Measurements from ENCODE around the gene RRP1B. TPM values are rescaled to one million over a fixed set of nuclear protein-coding genes. Genes with fewer than 3 reads are reported as not detected.

RRP1B gene
- total RNA-seq, 1 experiment from 2014 or later: 21.7 TPM

DNA sequence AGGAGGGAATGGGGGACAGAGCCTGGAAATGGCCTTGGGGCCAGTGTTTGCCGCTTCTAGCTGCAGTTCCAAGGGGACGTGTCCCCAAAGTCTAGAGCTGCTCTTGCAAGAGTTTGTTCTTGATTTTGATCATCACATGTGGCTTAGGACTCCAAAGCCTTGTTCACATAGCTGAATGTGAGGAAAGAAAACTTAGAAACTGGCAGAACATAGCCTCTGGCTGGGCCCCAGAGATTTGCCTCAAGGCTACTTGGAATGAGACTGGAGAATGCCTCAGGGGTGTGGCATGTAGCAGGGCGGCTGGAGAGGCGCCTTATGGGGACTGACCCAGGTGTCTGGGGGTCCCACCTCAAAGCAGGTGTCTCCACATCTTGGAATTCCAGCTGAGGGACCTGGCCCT is 61.8 kb downstream of the RRP1B start:
- no peak for DNase-seq (ENCODE audit: low spot score)

DNA sequence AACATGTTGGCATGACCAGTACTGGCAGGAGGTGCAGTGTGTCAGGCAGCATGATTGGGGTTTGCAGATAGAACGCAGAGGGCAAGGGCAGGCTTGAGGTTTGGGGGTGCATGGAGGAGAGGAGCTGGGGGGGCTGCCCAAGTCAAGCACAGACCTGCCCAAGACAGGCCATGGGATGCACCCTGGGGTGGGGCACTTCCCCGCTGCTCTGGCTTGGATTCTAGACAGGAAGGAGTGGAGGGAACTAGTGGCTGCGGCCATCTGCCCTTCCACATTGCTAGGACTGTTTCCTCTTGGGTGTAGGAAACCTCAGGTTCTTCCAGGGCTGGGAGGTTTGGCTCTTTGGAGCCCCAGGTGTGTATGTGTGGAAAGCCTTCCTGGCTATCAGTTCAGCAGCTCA is 62.6 kb downstream of the RRP1B start:
- DNase-seq (ENCODE audit: low spot score): no peak

- DNase-seq (ENCODE audit: low spot score): no peak
These were observed 64.3 kb downstream of the RRP1B start for GRCh38 chr21:43723648-43724047.

- DNase-seq (ENCODE audit: low spot score): no peak
These were observed 67.5 kb downstream of the RRP1B start for GRCh38 chr21:43726686-43727518.

- no peak for DNase-seq (ENCODE audit: low spot score)
These were observed 68.3 kb downstream of the RRP1B start for GRCh38 chr21:43727519-43728153.

DNA sequence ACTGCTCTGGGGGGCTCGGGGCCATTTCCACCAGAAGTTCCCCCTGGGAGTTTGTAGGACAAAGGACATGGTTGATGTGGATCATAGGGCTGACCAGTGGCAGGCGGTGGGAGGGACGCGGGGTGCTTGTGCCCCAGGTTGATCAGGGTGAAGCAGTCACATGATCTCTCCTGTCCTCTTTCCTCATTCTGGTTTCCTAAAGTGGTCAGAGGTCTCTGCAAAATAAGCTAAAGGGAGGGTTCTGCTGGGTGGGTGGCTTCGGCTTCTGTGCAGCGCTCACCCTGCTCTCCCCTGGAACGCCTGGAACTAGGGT is 68.8 kb downstream of the RRP1B start:
- no peak for DNase-seq (ENCODE audit: low spot score)

DNA sequence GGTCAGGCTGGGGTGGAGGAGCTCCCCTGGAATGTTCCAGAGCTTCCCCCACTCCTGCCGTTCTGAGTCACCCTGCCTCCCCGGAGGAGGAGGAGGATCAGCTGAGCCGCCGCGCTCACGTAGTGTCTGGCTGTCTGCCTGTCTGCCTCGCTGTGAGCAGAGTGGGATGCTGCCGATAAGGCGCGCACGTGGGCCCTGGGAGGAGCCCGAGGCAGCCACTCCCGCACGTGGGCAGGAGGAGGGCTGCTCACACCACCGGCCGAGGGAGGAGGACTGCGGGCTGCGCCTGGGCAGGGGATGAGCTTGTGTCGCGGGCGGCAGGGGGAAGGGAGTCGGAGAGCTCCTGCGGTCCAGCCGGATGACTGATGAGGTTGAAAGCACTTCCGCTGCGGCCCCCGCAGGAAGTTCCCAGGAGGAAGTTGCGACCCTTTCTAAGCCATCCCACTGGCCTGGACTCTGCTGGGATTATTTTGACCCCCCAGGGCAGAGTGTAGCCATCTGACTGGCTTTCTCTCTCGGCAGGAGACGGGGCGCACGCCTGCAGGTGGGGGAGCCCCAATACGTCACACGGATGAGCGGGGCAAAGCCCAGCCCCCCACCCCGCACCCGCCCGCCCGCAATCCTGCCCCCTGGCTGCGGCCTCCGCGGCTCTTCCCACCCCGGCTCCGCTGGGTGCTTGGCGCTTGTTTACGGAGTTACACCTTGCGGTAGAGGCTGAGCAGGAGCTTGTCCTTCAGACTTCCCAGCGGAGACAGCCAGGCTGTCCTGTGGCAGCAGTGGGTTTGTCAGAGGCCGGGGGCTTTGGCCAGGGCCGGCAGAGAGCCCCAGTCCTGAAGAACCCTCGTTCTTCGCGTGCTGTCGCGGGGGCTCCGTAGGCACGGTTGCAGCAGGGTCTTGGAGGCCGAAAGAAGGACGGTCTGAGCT is 69.4 kb downstream of the RRP1B start:
- peak; percentile 98 for DNase-seq (ENCODE audit: low spot score)

- no peak for DNase-seq (ENCODE audit: low spot score)
These were observed 72.1 kb downstream of the RRP1B start for GRCh38 chr21:43731476-43731875.

DNA sequence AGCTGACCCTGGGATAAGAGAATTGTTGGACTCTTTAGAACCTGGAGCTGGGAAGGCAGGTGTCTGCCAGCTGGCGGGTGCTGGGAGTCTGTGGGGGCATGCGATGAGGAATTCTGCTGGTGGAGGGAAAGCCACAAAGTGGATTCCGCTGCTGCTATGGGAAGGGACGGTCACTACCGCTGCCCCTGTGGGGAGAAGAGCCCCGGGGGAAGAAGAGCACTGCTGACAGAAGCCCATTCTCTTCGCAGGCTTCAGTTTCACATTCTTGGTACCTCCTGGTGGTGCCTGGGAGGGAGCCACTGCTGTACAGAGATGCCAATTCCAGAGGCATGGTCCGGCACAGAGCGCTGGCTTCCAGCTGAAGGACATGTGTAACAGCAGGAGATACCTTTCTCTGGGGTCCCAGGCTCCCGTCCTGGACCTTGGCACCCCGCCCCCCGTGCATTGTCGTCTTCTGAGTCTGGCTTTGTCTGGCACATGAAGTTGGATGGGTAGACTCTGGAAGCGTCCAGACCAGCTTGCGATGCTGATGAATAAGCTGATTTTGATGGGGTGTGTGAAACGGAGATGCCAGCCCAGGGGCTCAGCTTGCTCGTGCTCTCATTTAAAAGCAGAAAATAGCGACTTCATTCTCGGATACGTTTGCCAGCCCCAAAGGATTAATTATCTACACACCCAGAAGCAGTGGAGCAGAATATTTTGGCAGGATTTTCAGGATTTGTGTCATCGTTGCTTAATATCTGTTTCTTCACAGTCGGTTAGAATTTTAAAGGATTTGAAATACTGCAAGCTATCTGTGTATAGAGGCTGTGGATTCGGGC is 72.7 kb downstream of the RRP1B start:
- no peak for DNase-seq (ENCODE audit: low spot score)

DNA sequence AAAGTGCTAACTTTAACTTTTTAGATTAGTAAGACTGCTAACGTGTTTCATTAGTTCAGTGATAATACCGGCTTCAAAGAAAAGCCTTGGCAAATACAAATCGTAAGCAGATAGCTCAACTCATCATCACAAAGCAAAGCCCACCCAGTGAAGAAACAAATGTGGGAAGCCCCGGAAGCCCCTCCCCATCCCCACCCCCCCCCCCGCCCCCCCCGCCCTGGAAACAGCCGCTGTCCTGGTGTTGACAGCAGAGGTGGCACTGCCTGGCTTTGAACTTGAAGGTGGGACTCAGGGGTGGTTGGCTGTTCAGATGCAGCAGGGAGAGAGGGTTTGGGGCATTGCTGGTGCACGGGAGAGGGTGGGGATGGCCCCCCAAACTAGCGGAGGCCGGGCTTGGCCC is 73.7 kb downstream of the RRP1B start:
- no peak for DNase-seq (ENCODE audit: low spot score)

DNA sequence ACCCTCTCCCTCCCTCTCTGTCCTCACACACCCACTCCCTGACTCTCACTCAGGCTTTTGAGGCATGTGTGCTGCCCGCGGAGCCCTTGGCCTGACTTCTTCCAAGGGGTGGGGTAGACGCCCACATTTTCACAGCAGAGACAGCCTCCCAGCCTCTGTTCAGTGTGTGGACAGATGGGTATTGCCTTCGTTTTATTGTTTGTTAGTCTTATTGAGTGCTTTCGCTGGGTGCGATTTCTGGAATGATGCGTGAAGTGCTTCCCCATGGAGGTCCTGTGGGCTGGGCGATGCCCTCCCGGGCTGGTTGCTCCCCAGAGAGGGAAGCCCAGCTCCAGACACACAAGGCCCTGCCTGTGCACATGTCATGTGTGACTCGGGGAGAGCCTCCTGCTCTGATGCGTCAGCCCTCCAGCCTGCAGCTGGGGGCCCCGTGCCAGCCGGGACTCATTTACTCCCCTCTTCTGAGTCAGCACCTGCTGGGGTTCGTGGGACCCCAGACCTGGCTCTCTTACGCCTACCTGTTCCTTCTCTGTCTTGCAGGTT is 74.2 kb downstream of the RRP1B start:
- no peak for DNase-seq (ENCODE audit: low spot score)

GRCh38 chr21:43734131-43734927 is 75.0 kb downstream of the RRP1B start:
- DNase-seq (ENCODE audit: low spot score): no peak

GRCh38 chr21:43734928-43735229 is 75.5 kb downstream of the RRP1B start:
- no peak for DNase-seq (ENCODE audit: low spot score)

- DNase-seq (ENCODE audit: low spot score): no peak
These were observed 76.1 kb downstream of the RRP1B start for GRCh38 chr21:43735236-43736091.

- DNase-seq (ENCODE audit: low spot score): no peak
These were observed 77.0 kb downstream of the RRP1B start for GRCh38 chr21:43736224-43736883.

DNA sequence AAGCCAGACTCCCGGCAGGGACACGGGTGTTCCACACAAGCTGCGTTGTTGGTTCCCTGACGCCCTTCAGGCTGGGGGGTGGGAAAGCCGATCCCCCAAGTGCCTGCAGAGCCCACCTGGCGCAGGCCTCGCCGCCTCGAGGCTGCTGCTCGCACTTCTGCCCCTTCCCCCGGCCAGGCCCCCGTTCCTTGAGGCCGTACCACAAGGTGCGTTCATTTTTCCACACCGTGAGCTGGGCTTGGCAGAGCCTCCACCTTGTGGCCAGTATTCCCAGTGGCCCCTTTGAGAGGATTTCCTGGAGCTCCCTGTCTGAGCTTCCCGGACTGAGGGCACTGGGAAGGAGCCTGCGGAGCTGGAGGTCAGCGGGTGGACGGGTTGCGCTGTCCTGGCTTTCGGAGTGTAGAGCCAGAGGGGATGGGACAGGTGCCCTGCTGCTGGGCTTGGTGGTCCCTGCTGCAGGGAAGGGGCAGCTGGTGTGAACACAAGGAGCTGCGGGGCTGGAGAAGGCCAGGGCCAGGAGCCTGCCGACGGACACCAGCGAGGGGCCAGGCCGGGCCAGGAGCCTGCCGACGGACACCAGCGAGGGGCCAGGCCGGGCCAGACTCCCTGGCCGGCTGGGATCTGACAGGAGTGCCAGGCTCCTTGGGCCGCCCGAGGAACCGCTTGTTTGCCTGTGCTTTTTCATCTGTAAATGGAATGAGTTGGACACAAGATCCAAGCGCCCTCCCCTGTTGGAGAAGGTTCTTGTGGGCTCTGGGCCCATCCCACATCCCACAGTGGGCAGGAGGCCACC is 78.0 kb downstream of the RRP1B start:
- DNase-seq (ENCODE audit: low spot score): no peak

GRCh38 chr21:43739621-43740435 is 80.5 kb downstream of the RRP1B start:
- no peak for DNase-seq (ENCODE audit: low spot score)

All from H4 (cell line).